Tongue (tissue), 2 donors: ENCODE data around the gene NECTIN1. TPM values are rescaled to one million over a fixed set of nuclear protein-coding genes. Genes with fewer than 3 reads are reported as not detected.

ENCODE experiments used
- DNase-seq: peaks from one replicate; pipeline ENCODE4 v3.0.0-alpha.2; 2015
- total RNA-seq: library from RNA; depleted of rRNA; stranded (reverse); fragments of >200 nt; gene quantifications from one replicate; pipeline ENCODE4 v1.2.3, GENCODE V29; 2014

The NECTIN1 gene
- total RNA-seq, 1 donor from 2014 or later: 32.4 TPM

- no peak for DNase-seq
These were observed 16.3 kb downstream of the NECTIN1 start for GRCh38 chr11:119712459-119713358.

- DNase-seq: no peak
These were observed 17.0 kb downstream of the NECTIN1 start for GRCh38 chr11:119712006-119712405.

- no peak for DNase-seq
These were observed 17.5 kb downstream of the NECTIN1 start for GRCh38 chr11:119711476-119711875.

GRCh38 chr11:119710417-119710816, 18.6 kb downstream of the NECTIN1 start:
- no peak for DNase-seq

GRCh38 chr11:119709638-119710346, 19.2 kb downstream of the NECTIN1 start:
- DNase-seq: peak; percentile 95

- no peak for DNase-seq
These were observed 19.8 kb downstream of the NECTIN1 start for GRCh38 chr11:119709171-119709570.

- DNase-seq: no peak
These were observed 20.6 kb downstream of the NECTIN1 start for GRCh38 chr11:119708384-119708783.

GRCh38 chr11:119706887-119707286, 22.1 kb downstream of the NECTIN1 start:
- no peak for DNase-seq

GRCh38 chr11:119706029-119706428, 23.0 kb downstream of the NECTIN1 start:
- no peak for DNase-seq

GRCh38 chr11:119705362-119705761, 23.6 kb downstream of the NECTIN1 start:
- no peak for DNase-seq

- no peak for DNase-seq
These were observed 24.2 kb downstream of the NECTIN1 start for GRCh38 chr11:119704849-119705248.

- peak; percentile 43 for DNase-seq
These were observed 27.1 kb downstream of the NECTIN1 start for GRCh38 chr11:119701591-119702549.

GRCh38 chr11:119700536-119701346, 28.3 kb downstream of the NECTIN1 start:
- no peak for DNase-seq

GRCh38 chr11:119700030-119700429, 29.0 kb downstream of the NECTIN1 start:
- no peak for DNase-seq

GRCh38 chr11:119699227-119699626, 29.8 kb downstream of the NECTIN1 start:
- DNase-seq: peak; percentile 57

- no peak for DNase-seq
These were observed 31.1 kb downstream of the NECTIN1 start for GRCh38 chr11:119697882-119698281.

- DNase-seq: no peak
These were observed 31.6 kb downstream of the NECTIN1 start for GRCh38 chr11:119697445-119697844.

GRCh38 chr11:119696378-119697222, 32.4 kb downstream of the NECTIN1 start:
- DNase-seq: peak; percentile 78

GRCh38 chr11:119694334-119694733, 34.7 kb downstream of the NECTIN1 start:
- no peak for DNase-seq

- DNase-seq: no peak
These were observed 35.7 kb downstream of the NECTIN1 start for GRCh38 chr11:119693253-119693815.
